GM12878 (cell line): ENCODE measurements around the gene RAB3A. TPM values are rescaled to one million over a fixed set of nuclear protein-coding genes. Genes with fewer than 3 reads are reported as not detected.
A peak's percentile ranks its signal among the peaks of the same experiment; 100 is the strongest.

Experiments used
- BACH1 ChIP-seq: fragments of 450-650 bp; IDR thresholded peaks from 2 replicates; pipeline ENCODE4 v1.6.1; 2017; ENCODE audit warnings: mild to moderate bottlenecking, borderline replicate concordance
- CHD2 ChIP-seq: IDR thresholded peaks from 2 replicates; pipeline ENCODE4 v1.6.1; 2011; ENCODE audit warnings: low read depth, low read length, improper control_type of control experiment, borderline replicate concordance
- CTCF ChIP-seq, 3 experiments: IDR thresholded peaks in 2 of 3; conservative IDR thresholded peaks in 1 of 3; 2 replicates each; pipeline ENCODE4 v1.5.1; 2011; ENCODE audit warnings: low read depth in 3 of 3, low read length in 3 of 3, mild to moderate bottlenecking in 3 of 3, control low read depth in 2 of 3, moderate library complexity in 2 of 3, inconsistent platforms in 1 of 3, mixed read lengths in 1 of 3; ENCODE audit not compliant: control insufficient read depth in 2 of 3, insufficient read depth in 1 of 3; ENCODE audit errors: extremely low read depth in 1 of 3
- HCFC1 ChIP-seq: fragments of 150-350 bp; IDR thresholded peaks from 2 replicates; pipeline ENCODE4 v1.6.1; 2014; ENCODE audit warnings: low read length
- IKZF1 ChIP-seq: fragments of 450-650 bp; conservative IDR thresholded peaks from 2 replicates; pipeline ENCODE4 v1.6.1; 2017; ENCODE audit warnings: antibody characterized with exemption, mild to moderate bottlenecking
- LARP7 ChIP-seq: fragments of 450-650 bp; IDR thresholded peaks from 2 replicates; pipeline ENCODE4 v1.6.1; 2017; ENCODE audit warnings: mild to moderate bottlenecking
- MLLT1 ChIP-seq: fragments of 450-650 bp; IDR thresholded peaks from 2 replicates; pipeline ENCODE4 v1.6.1; 2016; ENCODE audit warnings: mild to moderate bottlenecking
- MTA2 ChIP-seq: fragments of 450-650 bp; IDR thresholded peaks from 2 replicates; pipeline ENCODE4 v1.6.1; 2016; ENCODE audit warnings: low read depth, mild to moderate bottlenecking, moderate library complexity
- PAX5 ChIP-seq: IDR thresholded peaks from 2 replicates; pipeline ENCODE4 v1.6.1; 2011; ENCODE audit warnings: low read depth, low read length, borderline replicate concordance
- RCOR1 ChIP-seq: conservative IDR thresholded peaks from 2 replicates; pipeline ENCODE4 v1.6.1; 2012; ENCODE audit warnings: low read depth, low read length, improper control_type of control experiment
- STAT1 ChIP-seq: fragments of 450-650 bp; conservative IDR thresholded peaks from 2 replicates; pipeline ENCODE4 v1.6.1; 2014; ENCODE audit warnings: antibody characterized with exemption, mild to moderate bottlenecking
- polyA plus RNA-seq, 11 experiments: library from polyadenylated mRNA; depleted of rRNA in 4 of 11; unstranded in 6 of 11; stranded (reverse) in 5 of 11; fragments of >200 nt; fragmentation: Nextera tagmentation in 4 of 11; fragmentation: Illumina TruSeq in 1 of 11; extraction: Ambion mirVana in 4 of 11; extraction: Trizol in 1 of 11; gene quantifications; 1 replicate in 1 of 11; 2 replicates in 10 of 11; pipeline versions ENCODE4 v1.2.1 to v1.2.3, GENCODE V29; 2011 to 2016; ENCODE audit warnings: inconsistent platforms in 2 of 11, missing spikeins in 2 of 11, low read depth in 1 of 11
- total RNA-seq, 4 experiments: library from RNA; depleted of rRNA in 3 of 4; stranded (reverse); fragments of >200 nt in 3 of 4; fragmentation: Illumina TruSeq in 1 of 4; extraction: Trizol in 1 of 4; gene quantifications; 2 replicates each; pipeline versions ENCODE4 v1.2.1 to v1.2.3, GENCODE V29; 2013 to 2021

The RAB3A gene
- total and polyA plus RNA-seq, 10 of the 15 experiments (the other 5 are each of a cell fraction or from before 2014, with no cell fraction given): 0.07 to 3.5 (median 1.2) TPM; not detected in 1

GRCh38 chr19:18203408-18203862 is 407 bp downstream of the RAB3A start (continued):
- TF ChIP-seq STAT1: no peak
- TF ChIP-seq PAX5: 0 out of 2 replicates have a peak, but pooled peaks have one; percentile 44
- TF ChIP-seq LARP7: 0 out of 2 replicates have a peak, but pooled peaks have one; percentile 49
- no peak; the same call in 1 of the 2 replicates for TF ChIP-seq HCFC1
- 0 out of 2 replicates have a peak, but pooled peaks have one; percentile 23 for TF ChIP-seq MTA2
- TF ChIP-seq IKZF1: peak; percentile 46; the same call in 1 of the 2 replicates
- no peak for TF ChIP-seq MLLT1
- TF ChIP-seq BACH1: peak; percentile 87
- TF ChIP-seq CHD2: 0 out of 2 replicates have a peak, but pooled peaks have one; percentile 12
- no peak for TF ChIP-seq RCOR1
- TF ChIP-seq CTCF (IDR thresholded peaks at IDR 0.05 in 2 of 3, conservative IDR thresholded peaks at IDR 0.05 in 1 of 3; ENCODE audit: control insufficient read depth in 2 of 3, extremely low read depth in 1 of 3, insufficient read depth in 1 of 3, low read depth in 3 of 3, low read length in 3 of 3): no peak
